HepG2 (cell line): Measurements from ENCODE around the gene SPRED2. TPM values are rescaled to one million over a fixed set of nuclear protein-coding genes. Genes with fewer than 3 reads are reported as not detected.

Experiments used
- AHR ChIP-seq: IDR thresholded peaks from 2 replicates; pipeline ENCODE4 v1.6.1; 2018; ENCODE audit warnings: missing genetic modification reagents, missing compliant biosample characterization
- FOSL2 ChIP-seq: sonication (generic); formaldehyde crosslinking; IDR thresholded peaks from 2 replicates; pipeline ENCODE4 v1.4.0; 2020; ENCODE audit warnings: missing genetic modification reagents
- FOXJ3 ChIP-seq: sonication (generic); formaldehyde crosslinking; IDR thresholded peaks from 2 replicates; pipeline ENCODE4 v1.4.0; 2020; ENCODE audit warnings: missing genetic modification reagents, mild to moderate bottlenecking, borderline replicate concordance
- HNRNPH1 ChIP-seq: fragments of 200-400 bp; formaldehyde crosslinking; optimal IDR thresholded peaks from 2 replicates; pipeline ENCODE3; 2017; ENCODE audit warnings: mild to moderate bottlenecking, low read depth, low read length
- NCOA1 ChIP-seq: sonication (generic); formaldehyde crosslinking; IDR thresholded peaks from 2 replicates; pipeline ENCODE4 v1.9.0; 2021; ENCODE audit warnings: missing genetic modification reagents
- RFXANK ChIP-seq: IDR thresholded peaks from 2 replicates; pipeline ENCODE4 v1.6.1; 2016
- SMAD3 ChIP-seq: sonication (generic); formaldehyde crosslinking; IDR thresholded peaks from 2 replicates; pipeline ENCODE4 v1.4.0; 2020; ENCODE audit warnings: missing genetic modification reagents
- TEF ChIP-seq: sonication (generic); formaldehyde crosslinking; IDR thresholded peaks from 2 replicates; pipeline ENCODE4 v1.5.0; 2020; ENCODE audit warnings: missing genetic modification reagents
- TOE1 ChIP-seq: sonication (generic); formaldehyde crosslinking; IDR thresholded peaks from 2 replicates; pipeline ENCODE4 v1.4.0; 2020; ENCODE audit warnings: mild to moderate bottlenecking, missing genetic modification reagents
- ZFP36 ChIP-seq: fragments of 150-350 bp; IDR thresholded peaks from 2 replicates; pipeline ENCODE4 v1.6.1; 2018; ENCODE audit warnings: borderline replicate concordance, low read length, low read depth; ENCODE audit not compliant: partially characterized antibody
- ZKSCAN8 ChIP-seq: IDR thresholded peaks from 2 replicates; pipeline ENCODE4 v1.6.1; 2016; ENCODE audit warnings: borderline replicate concordance, missing genetic modification reagents, missing compliant biosample characterization
- ZNF12 ChIP-seq: sonication (generic); formaldehyde crosslinking; IDR thresholded peaks from 2 replicates; pipeline ENCODE4 v1.5.0; 2020; ENCODE audit warnings: missing genetic modification reagents
- ZNF609 ChIP-seq: sonication (generic); formaldehyde crosslinking; IDR thresholded peaks from 2 replicates; pipeline ENCODE4 v1.4.0; 2020; ENCODE audit warnings: mild to moderate bottlenecking, missing genetic modification reagents, borderline replicate concordance
- ZNF703 ChIP-seq: sonication (generic); formaldehyde crosslinking; IDR thresholded peaks from 2 replicates; pipeline ENCODE4 v1.5.1; 2020; ENCODE audit warnings: missing genetic modification reagents, mild to moderate bottlenecking, moderate library complexity, borderline replicate concordance
- ZSCAN22 ChIP-seq: sonication (generic); formaldehyde crosslinking; IDR thresholded peaks from 2 replicates; pipeline ENCODE4 v1.4.0; 2020; ENCODE audit warnings: mild to moderate bottlenecking, missing genetic modification reagents
- ZSCAN29 ChIP-seq: sonication (generic); formaldehyde crosslinking; conservative IDR thresholded peaks from 2 replicates; pipeline ENCODE4 v1.4.0; 2020; ENCODE audit warnings: mild to moderate bottlenecking, missing genetic modification reagents
- ZZZ3 ChIP-seq: sonication (generic); formaldehyde crosslinking; IDR thresholded peaks from 2 replicates; pipeline ENCODE4 v1.4.0; 2020; ENCODE audit warnings: missing genetic modification reagents, mild to moderate bottlenecking, borderline replicate concordance
- polyA plus RNA-seq, 8 experiments: library from polyadenylated mRNA; depleted of rRNA in 3 of 8; stranded (reverse) in 7 of 8; unstranded in 1 of 8; fragments of >200 nt; fragmentation: Illumina TruSeq in 4 of 8; extraction: Trizol in 4 of 8; gene quantifications; 2 replicates each; pipeline versions ENCODE4 v1.2.1 to v1.2.3, GENCODE V29; 2011 to 2016; ENCODE audit warnings: low read depth in 4 of 8, missing spikeins in 1 of 8, mixed read lengths in 1 of 8; ENCODE audit not compliant: insufficient read depth in 1 of 8
- total RNA-seq, 5 experiments: library from RNA; depleted of rRNA; stranded (reverse); fragments of >200 nt; fragmentation: Illumina TruSeq; extraction: Trizol; gene quantifications; 2 replicates each; pipeline ENCODE4 v1.2.3, GENCODE V29; 2016; ENCODE audit warnings: low read depth in 1 of 5
- TF ChIP-seq, protein P1 (sequence below): sonication (generic); formaldehyde crosslinking; IDR thresholded peaks from 2 replicates; pipeline ENCODE4 v1.8.1; 2022; ENCODE audit warnings: mild to moderate bottlenecking, missing genetic modification reagents
- TF ChIP-seq, protein P2 (sequence below): sonication (generic); formaldehyde crosslinking; IDR thresholded peaks from 2 replicates; pipeline ENCODE4 v1.4.0; 2020; ENCODE audit warnings: missing genetic modification reagents

SPRED2 gene
- total and polyA plus RNA-seq, 2 of the 13 experiments (the other 11 are each of a cell fraction or from before 2014, with no cell fraction given), result 13.0 to 37.0 TPM

DNA sequence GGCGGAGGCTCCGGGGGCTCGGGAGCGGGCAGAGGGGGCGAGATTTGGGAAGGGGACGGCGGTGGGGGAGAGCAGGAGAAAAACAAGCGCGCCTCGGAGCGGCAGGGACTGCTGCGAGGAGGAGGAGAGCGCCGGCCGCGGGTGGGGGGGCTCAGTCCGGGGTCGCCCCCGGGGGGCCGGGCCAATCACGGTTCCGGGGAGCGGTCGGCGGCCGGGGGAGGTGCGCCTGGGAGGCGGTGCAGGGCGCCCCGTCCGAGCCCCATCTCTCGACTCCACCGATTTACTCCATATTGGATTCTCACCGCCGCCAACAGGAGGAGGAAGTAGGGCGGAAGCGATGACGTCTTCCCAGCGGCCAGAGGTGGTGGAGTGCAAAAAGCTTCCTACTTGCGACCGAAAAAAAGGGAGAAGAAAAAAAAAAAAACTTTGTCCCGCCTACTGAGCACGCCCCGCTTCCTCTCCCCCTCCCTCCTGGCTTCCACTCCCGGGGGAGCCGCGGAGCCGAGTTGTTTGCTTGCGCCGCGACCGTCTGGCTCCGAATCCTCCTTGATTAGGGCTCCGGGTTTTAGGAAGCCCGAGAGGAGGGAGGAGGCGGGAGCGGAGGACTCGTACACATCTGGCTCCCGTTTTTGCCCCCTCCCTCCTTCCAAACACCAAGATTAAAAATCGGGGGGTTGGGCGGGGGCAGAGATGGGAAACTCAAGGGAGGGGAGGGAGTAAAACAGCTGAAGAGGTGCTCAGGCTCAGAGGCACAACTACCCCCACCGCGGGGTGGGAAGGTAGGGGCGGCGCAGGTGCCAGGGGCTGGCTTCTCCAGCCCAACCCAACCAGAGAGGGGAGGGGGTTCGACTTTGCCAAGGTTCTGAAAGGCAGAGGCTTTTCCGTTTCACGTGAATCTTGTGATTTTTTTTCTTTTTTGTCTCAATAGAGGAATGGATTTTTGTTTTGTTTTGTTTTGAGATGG, at the start of gene SPRED2 (continued):
- TF ChIP-seq FOXJ3 (CRISPR knock-in tag), result peak; percentile 67; the same call in 1 of the 2 replicates
- TF ChIP-seq, protein P1, sequence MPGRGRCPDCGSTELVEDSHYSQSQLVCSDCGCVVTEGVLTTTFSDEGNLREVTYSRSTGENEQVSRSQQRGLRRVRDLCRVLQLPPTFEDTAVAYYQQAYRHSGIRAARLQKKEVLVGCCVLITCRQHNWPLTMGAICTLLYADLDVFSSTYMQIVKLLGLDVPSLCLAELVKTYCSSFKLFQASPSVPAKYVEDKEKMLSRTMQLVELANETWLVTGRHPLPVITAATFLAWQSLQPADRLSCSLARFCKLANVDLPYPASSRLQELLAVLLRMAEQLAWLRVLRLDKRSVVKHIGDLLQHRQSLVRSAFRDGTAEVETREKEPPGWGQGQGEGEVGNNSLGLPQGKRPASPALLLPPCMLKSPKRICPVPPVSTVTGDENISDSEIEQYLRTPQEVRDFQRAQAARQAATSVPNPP (CRISPR knock-in tag), result 0 out of 2 replicates have a peak, but pooled peaks have one; percentile 56
- TF ChIP-seq ZNF703, result no peak
- TF ChIP-seq RFXANK (CRISPR knock-in tag), result no peak; the same call in 1 of the 2 replicates
- 0 out of 2 replicates have a peak, but pooled peaks have one; percentile 49 for TF ChIP-seq ZZZ3 (CRISPR knock-in tag)
- TF ChIP-seq ZKSCAN8 (CRISPR knock-in tag), result peak; percentile 59
- TF ChIP-seq NCOA1, result no peak
- TF ChIP-seq ZFP36, result no peak
- peak; percentile 77 for TF ChIP-seq FOSL2 (CRISPR knock-in tag)
- TF ChIP-seq ZNF609, result peak; percentile 86
- TF ChIP-seq ZSCAN22 (CRISPR knock-in tag), result peak; percentile 74
- 0 out of 2 replicates have a peak, but pooled peaks have one; percentile 66 for TF ChIP-seq TOE1 (CRISPR knock-in tag)
- peak; percentile 95 for TF ChIP-seq SMAD3 (CRISPR knock-in tag)
- TF ChIP-seq ZSCAN29 (CRISPR knock-in tag), result peak; percentile 95
- TF ChIP-seq TEF, result no peak
- TF ChIP-seq AHR (CRISPR knock-in tag), result peak; percentile 80; the same call in 1 of the 2 replicates
- TF ChIP-seq, protein P2, sequence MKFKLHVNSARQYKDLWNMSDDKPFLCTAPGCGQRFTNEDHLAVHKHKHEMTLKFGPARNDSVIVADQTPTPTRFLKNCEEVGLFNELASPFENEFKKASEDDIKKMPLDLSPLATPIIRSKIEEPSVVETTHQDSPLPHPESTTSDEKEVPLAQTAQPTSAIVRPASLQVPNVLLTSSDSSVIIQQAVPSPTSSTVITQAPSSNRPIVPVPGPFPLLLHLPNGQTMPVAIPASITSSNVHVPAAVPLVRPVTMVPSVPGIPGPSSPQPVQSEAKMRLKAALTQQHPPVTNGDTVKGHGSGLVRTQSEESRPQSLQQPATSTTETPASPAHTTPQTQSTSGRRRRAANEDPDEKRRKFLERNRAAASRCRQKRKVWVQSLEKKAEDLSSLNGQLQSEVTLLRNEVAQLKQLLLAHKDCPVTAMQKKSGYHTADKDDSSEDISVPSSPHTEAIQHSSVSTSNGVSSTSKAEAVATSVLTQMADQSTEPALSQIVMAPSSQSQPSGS (CRISPR knock-in tag), result peak; percentile 98
- peak; percentile 75; the same call in 1 of the 2 replicates for TF ChIP-seq ZNF12
- TF ChIP-seq HNRNPH1, result no peak
